SK-N-SH (cell line): Measurements from ENCODE around the gene FANCM. TPM values are rescaled to one million over a fixed set of nuclear protein-coding genes. Genes with fewer than 3 reads are reported as not detected.

Experiments
- CTCF ChIA-PET: fragments of 300-600, 350-600 bp; formaldehyde crosslinking; extraction: SDS; loops from one replicate; lab custom pipeline; 2021; lab: Yijun Ruan, JAX
- POLR2A ChIA-PET: fragments of 350-600 bp; sonication (Branson Sonifier 250); formaldehyde crosslinking; extraction: SDS; loops from one replicate; lab custom pipeline; 2020; ENCODE audit warnings: antibody characterized with exemption, inconsistent platforms; lab: Yijun Ruan, JAX
- DNase-seq: peaks from one replicate; pipeline ENCODE4 v3.0.0; 2012
- H2AFZ ChIP-seq: fragments of 200-600 bp; sonication (generic); 2 replicates; pipeline ENCODE4 v1.8.1; 2016; ENCODE audit warnings: antibody characterized with exemption, mild to moderate bottlenecking, low read depth
- H3F3A ChIP-seq: fragments of 200-600 bp; sonication (generic); replicated peaks from 2 replicates; pipeline ENCODE3; 2016; ENCODE audit warnings: antibody characterized with exemption, mild to moderate bottlenecking; ENCODE audit not compliant: insufficient read depth
- H3K27ac ChIP-seq, 2 experiments: fragments of 200-500 bp in 1 of 2; fragments of 200-600 bp in 1 of 2; sonication (Bioruptor generic) in 1 of 2; sonication (generic), shearing (Covaris generic) in 1 of 2; 2 replicates each; pipeline versions ENCODE4 v1.5.1 to v1.6.1; 2014 to 2016; ENCODE audit warnings: low read depth in 2 of 2, inconsistent platforms in 1 of 2, low read length in 1 of 2, mild to moderate bottlenecking in 1 of 2, mixed read lengths in 1 of 2
- H3K27me3 ChIP-seq: fragments of 200-600 bp; sonication (generic), shearing (Covaris generic); 2 replicates; pipeline ENCODE4 v1.6.1; 2016; ENCODE audit warnings: mixed run types; ENCODE audit not compliant: insufficient read depth
- H3K36me3 ChIP-seq, 2 experiments: fragments of 200-500 bp in 1 of 2; fragments of 200-600 bp in 1 of 2; sonication (Bioruptor generic) in 1 of 2; sonication (generic) in 1 of 2; replicated peaks in 1 of 2; 2 replicates each; pipeline versions ENCODE3 to v1.5.1; 2014 to 2016; ENCODE audit warnings: low read length in 1 of 2, mild to moderate bottlenecking in 1 of 2; ENCODE audit not compliant: insufficient read depth in 2 of 2, control insufficient read depth in 1 of 2
- H3K4me1 ChIP-seq, 2 experiments: fragments of 200-500 bp in 1 of 2; fragments of 200-600 bp in 1 of 2; sonication (Bioruptor generic) in 1 of 2; sonication (generic), shearing (Covaris generic) in 1 of 2; 2 replicates each; pipeline versions ENCODE4 v1.5.1 to v1.6.1; 2014 to 2016; ENCODE audit warnings: low read depth in 1 of 2, low read length in 1 of 2, mixed run types in 1 of 2; ENCODE audit not compliant: insufficient read depth in 2 of 2, control insufficient read depth in 1 of 2
- H3K4me2 ChIP-seq: fragments of 200-600 bp; sonication (generic), shearing (Covaris generic); 2 replicates; pipeline ENCODE4 v1.6.1; 2017; ENCODE audit warnings: mixed run types
- H3K4me3 ChIP-seq, 2 experiments: fragments of 200-500 bp in 1 of 2; fragments of 200-600 bp in 1 of 2; sonication (Bioruptor generic) in 1 of 2; sonication (generic), shearing (Covaris generic) in 1 of 2; 2 replicates each; pipeline versions ENCODE4 v1.5.1 to v1.8.1; 2014 to 2016; ENCODE audit warnings: low read depth in 2 of 2, inconsistent platforms in 1 of 2, low read length in 1 of 2, mild to moderate bottlenecking in 1 of 2, mixed read lengths in 1 of 2, moderate library complexity in 1 of 2
- H3K79me2 ChIP-seq: fragments of 200-600 bp; sonication (generic); 2 replicates; pipeline ENCODE4 v1.8.1; 2017; ENCODE audit warnings: mild to moderate bottlenecking; ENCODE audit not compliant: insufficient read depth
- H3K9ac ChIP-seq: fragments of 200-600 bp; sonication (generic); 2 replicates; pipeline ENCODE4 v1.6.1; 2017; ENCODE audit warnings: mixed run types
- H3K9me2 ChIP-seq: fragments of 200-600 bp; sonication (generic); 2 replicates; pipeline ENCODE4 v1.6.1; 2017; ENCODE audit warnings: mixed run types
- H3K9me3 ChIP-seq: fragments of 200-600 bp; sonication (generic); 2 replicates; pipeline ENCODE4 v1.6.1; 2017; ENCODE audit warnings: mixed run types, mild to moderate bottlenecking, moderate library complexity
- H4K20me1 ChIP-seq: fragments of 200-600 bp; sonication (generic); 2 replicates; pipeline ENCODE4 v1.6.1; 2017; ENCODE audit warnings: mild to moderate bottlenecking, mixed run types; ENCODE audit not compliant: insufficient read depth
- FOXJ3 ChIP-seq: sonication (generic); formaldehyde crosslinking; IDR thresholded peaks from 2 replicates; pipeline ENCODE4 v1.5.1; 2020; ENCODE audit warnings: mild to moderate bottlenecking, missing genetic modification reagents
- FOXM1 ChIP-seq: IDR thresholded peaks from 2 replicates; pipeline ENCODE4 v1.4.0; 2012; ENCODE audit warnings: low read depth, mild to moderate bottlenecking
- GABPA ChIP-seq: IDR thresholded peaks from 2 replicates; pipeline ENCODE4 v1.4.0; 2012; ENCODE audit warnings: low read depth, mild to moderate bottlenecking
- GATA2 ChIP-seq: sonication (generic); formaldehyde crosslinking; IDR thresholded peaks from 2 replicates; pipeline ENCODE4 v1.5.0; 2020; ENCODE audit warnings: mild to moderate bottlenecking, missing genetic modification reagents
- JUND ChIP-seq: IDR thresholded peaks from 2 replicates; pipeline ENCODE4 v1.4.0; 2012
- MAX ChIP-seq: IDR thresholded peaks from 2 replicates; pipeline ENCODE4 v1.4.0; 2012; ENCODE audit warnings: low read depth
- MEF2A ChIP-seq: IDR thresholded peaks from 2 replicates; pipeline ENCODE4 v1.4.0; 2012; ENCODE audit warnings: low read depth, borderline replicate concordance
- MXI1 ChIP-seq: IDR thresholded peaks from 2 replicates; pipeline ENCODE4 v1.6.1; 2012; ENCODE audit warnings: mild to moderate bottlenecking, low read depth, low read length, improper control_type of control experiment
- NFIC ChIP-seq: IDR thresholded peaks from 2 replicates; pipeline ENCODE4 v1.4.0; 2012; ENCODE audit warnings: borderline replicate concordance
- NRF1 ChIP-seq: IDR thresholded peaks from 2 replicates; pipeline ENCODE4 v1.6.1; 2012; ENCODE audit warnings: low read depth, mild to moderate bottlenecking, low read length
- PBX3 ChIP-seq: IDR thresholded peaks from 2 replicates; pipeline ENCODE4; 2012
- POLR2AphosphoS5 ChIP-seq: IDR thresholded peaks from 2 replicates; pipeline ENCODE4 v1.6.1; 2012; ENCODE audit warnings: low read depth, low read length
- RAD21 ChIP-seq: IDR thresholded peaks from 2 replicates; pipeline ENCODE4 v1.6.1; 2012; ENCODE audit warnings: mild to moderate bottlenecking, low read length
- REST ChIP-seq: IDR thresholded peaks from 2 replicates; pipeline ENCODE4 v1.6.1; 2012; ENCODE audit warnings: mild to moderate bottlenecking, low read depth, low read length, moderate library complexity
- SIN3A ChIP-seq: IDR thresholded peaks from 2 replicates; pipeline ENCODE4 v1.6.1; 2012; ENCODE audit warnings: low read depth, mild to moderate bottlenecking, low read length, moderate library complexity, borderline replicate concordance
- SMC3 ChIP-seq: IDR thresholded peaks from 2 replicates; pipeline ENCODE4 v1.6.1; 2012; ENCODE audit warnings: low read depth, low read length, improper control_type of control experiment
- TEAD4 ChIP-seq: IDR thresholded peaks from 2 replicates; pipeline ENCODE4 v1.4.0; 2012; ENCODE audit warnings: mild to moderate bottlenecking, borderline replicate concordance; ENCODE audit not compliant: insufficient read depth
- USF2 ChIP-seq: fragments of 150-350 bp; IDR thresholded peaks from 2 replicates; pipeline ENCODE4 v1.6.1; 2017; ENCODE audit warnings: antibody characterized with exemption, low read length, low read depth, borderline replicate concordance
- YY1 ChIP-seq: IDR thresholded peaks from 2 replicates; pipeline ENCODE4 v1.4.0; 2012; ENCODE audit warnings: low read depth, mild to moderate bottlenecking
- WGBS: methylation state at CpG from one replicate; pipeline ENCODE4 v1.1.6; 2017; ENCODE audit warnings: low lambda C conversion rate; 5-methylcytosine and 5-hydroxymethylcytosine counted together
- polyA plus RNA-seq, 3 experiments: library from polyadenylated mRNA; depleted of rRNA; stranded (reverse); fragments of >200 nt; gene quantifications; 2 replicates each; pipeline ENCODE4 v1.2.3, GENCODE V29; 2012

The FANCM gene
- polyA plus RNA-seq, 1 of the 3 experiments (the other 2 are of a cell fraction), result 0.67 TPM

GRCh38 chr14:45089813-45090212 lies 45.9 kb upstream of the FANCM start:
- Histone ChIP-seq H4K20me1 (peaks cover 40% of the 10 kb centered on the region), H3K27ac (peak overlapping the region in 1 of 2 experiments; percentile 35; a peak in 1 of 4 replicates), H3K27me3 (no peaks in the 10 kb centered on the region), H3K4me1 (no peaks in the 10 kb centered on the region; a peak in 2 of 4 replicates), H3K9me3 (no peaks in the 10 kb centered on the region), H3K9ac (no peak overlapping the region), H3F3A (peaks cover 5% of the 10 kb centered on the region), H3K36me3 (no peaks in the 10 kb centered on the region), H2AFZ (no peak overlapping the region), H3K4me2 (no peak overlapping the region), H3K79me2 (peaks cover 99% of the 10 kb centered on the region), H3K9me2 (no peaks in the 10 kb centered on the region), H3K4me3 (no peak overlapping the region)
- WGBS, result 36% methylated on average over 1 of the region's 1 CpG
- TF ChIP-seq MEF2A (no peak), TEAD4 (no peak), MXI1 (no peak), POLR2AphosphoS5 (no peak), YY1 (no peak), SMC3 (no peak), FOXJ3 (CRISPR knock-in tag) (no peak), PBX3 (no peak), RAD21 (no peak), GATA2 (no peak), GABPA (no peak), SIN3A (no peak), NFIC (no peak), JUND (no peak), USF2 (no peak), MAX (no peak), REST (no peak), NRF1 (no peak), FOXM1 (no peak)
- POLR2A ChIA-PET, result interaction anchor here (0.5 kb wide), 1 partner anchor 8 kb away, joined by 3 read pairs; no protein-coding TSS in a partner anchor
- CTCF ChIA-PET, result no interaction called here
- no peak for DNase-seq
